Measurements from ENCODE around the gene ZNF343.

DNA sequence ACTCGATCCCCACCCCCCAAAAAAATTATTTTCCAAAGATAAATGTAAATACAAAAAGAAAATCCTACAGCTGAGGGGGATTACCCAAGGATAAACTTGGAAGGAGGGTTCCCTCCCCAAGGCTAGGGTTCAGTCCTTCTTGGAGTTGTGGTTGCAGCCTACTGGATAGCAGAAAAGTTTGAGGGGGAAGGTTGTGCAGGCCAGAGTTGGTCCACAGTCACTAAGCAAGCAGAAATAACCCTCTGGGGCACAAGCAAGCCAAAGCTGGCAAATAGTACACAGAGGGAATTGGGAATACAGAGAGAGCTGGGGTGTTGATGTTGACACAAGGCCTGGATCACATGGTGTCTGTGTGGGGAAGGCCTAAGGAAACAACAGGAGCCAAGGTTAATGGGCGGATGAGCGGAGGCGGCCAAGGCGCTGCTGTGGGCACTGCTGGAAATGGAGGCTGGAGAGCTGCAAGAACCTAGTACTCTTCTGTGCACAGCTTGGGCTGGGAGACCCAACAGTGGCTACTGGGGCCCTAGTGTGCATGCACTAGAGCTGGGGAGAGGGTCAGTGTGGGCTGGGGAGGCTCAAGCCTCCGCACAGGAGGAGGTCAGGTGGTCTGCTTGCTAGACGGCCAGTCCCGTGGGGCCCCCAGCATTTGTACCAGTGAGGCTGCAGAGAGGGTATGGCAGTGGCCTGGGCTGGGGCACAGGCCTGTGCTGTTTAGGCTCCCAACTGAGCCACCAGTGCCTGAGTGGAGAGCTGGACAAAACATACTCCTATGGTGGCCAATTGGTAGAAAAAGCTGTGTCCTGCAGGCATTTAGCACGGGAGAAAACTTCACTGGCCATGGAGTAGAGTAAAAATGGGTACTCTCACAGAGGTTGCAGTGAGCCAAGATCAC is 32.6 kb downstream of the ZNF343 start:
- no peak for TF ChIP-seq ZNF274 (IDR thresholded peaks at IDR 0.05; ENCODE audit: low read depth, low read length)
- TF ChIP-seq SUZ12 (IDR thresholded peaks at IDR 0.05; ENCODE audit: extremely low read depth, insufficient read depth, insufficient read length), result no peak

Measured in NT2/D1 (cell line).